Erythroblast (primary cell): ENCODE measurements around the gene NAPB.

Experiments
- GATA1 ChIP-seq: IDR thresholded peaks from 2 replicates; pipeline ENCODE4 v1.6.1; 2011; ENCODE audit warnings: low read depth, mild to moderate bottlenecking, control low read depth, low read length, moderate library complexity
- POLR2A ChIP-seq: IDR thresholded peaks from 2 replicates; pipeline ENCODE4 v1.6.1; 2011; ENCODE audit warnings: mild to moderate bottlenecking, low read length

- TF ChIP-seq POLR2A (no peak), GATA1 (no peak)
Measured at GRCh38 chr20:23325107-23325506, 96.2 kb downstream of the NAPB start.
